IPS-18c (cell line): Measurements from ENCODE around the gene TCF15.
"Not testable (repeated sequence)": the region's sequence is repeated elsewhere in the genome, so short reads cannot be mapped to it uniquely, and the experiment has no call there.

Experiments
- H3K4me3 ChIP-seq: 2 replicates; pipeline ENCODE4 v1.7.0; 2013; ENCODE audit warnings: low read depth, mild to moderate bottlenecking, low read length, moderate library complexity; ENCODE audit not compliant: insufficient read depth
- H3K9me3 ChIP-seq: one replicate; pipeline ENCODE4 v1.6.1; 2013; ENCODE audit warnings: mild to moderate bottlenecking, low read length, moderate library complexity; ENCODE audit not compliant: control insufficient read depth, insufficient read depth

Gene TCF15

DNA sequence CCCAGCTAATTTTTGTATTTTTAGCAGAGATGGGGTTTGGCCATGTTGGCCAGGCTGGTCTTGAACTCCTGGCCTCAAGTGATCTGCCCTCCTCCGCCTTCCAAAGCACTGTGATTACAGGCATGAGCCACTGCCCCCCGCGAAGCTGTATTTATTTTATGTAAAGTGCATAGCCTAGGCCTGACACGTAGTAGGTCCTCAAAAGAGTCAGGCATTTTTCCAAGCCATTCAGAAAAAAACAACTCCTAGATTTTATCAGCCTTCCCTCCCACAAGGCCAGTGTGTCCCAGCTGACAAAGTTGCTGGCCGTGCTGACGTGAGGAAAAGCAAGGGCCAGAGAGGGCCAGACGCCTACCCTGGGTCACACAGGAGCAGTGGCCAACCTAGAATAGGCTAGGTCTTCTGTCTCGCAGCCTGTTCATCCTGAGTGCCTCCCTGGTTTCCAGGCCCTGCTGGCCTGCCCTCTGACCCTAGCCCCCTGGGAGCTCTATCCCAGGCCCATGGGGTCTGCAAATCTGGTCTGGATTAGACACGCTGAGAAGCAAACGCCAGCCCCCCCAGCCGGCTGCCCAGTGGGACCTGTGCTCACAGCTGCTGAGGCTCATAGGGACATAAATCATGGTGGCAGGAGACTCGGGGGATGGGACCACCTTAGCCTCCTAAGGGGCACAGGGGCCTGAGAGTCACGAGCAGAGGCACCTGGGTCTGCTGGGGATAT lies 11.8 kb downstream of the TCF15 start:
- no peaks in the 10 kb centered on the region for H3K9me3 ChIP-seq
- H3K4me3 ChIP-seq, result no peak overlapping the region

DNA sequence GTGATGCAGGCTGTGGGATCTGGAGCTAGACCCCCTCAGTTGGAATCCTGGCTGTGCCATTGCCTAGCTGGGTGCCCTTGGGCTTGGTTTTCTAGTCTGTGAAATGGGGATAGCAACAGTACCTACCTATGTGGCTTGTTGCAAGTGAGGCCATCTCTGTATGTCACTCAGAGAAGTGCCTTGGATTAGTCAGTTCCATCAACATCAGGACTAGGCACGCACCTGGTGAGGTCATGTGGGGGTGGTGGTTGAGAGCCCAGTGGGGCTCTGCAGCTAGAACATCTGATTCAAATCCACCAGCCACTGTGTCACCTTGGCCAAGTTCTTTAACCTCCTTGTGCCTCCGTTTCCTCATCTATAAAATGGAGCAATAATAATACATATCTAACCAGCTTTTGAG lies 12.5 kb downstream of the TCF15 start:
- Histone ChIP-seq H3K9me3 (no peaks in the 10 kb centered on the region), H3K4me3 (no peak overlapping the region)

DNA sequence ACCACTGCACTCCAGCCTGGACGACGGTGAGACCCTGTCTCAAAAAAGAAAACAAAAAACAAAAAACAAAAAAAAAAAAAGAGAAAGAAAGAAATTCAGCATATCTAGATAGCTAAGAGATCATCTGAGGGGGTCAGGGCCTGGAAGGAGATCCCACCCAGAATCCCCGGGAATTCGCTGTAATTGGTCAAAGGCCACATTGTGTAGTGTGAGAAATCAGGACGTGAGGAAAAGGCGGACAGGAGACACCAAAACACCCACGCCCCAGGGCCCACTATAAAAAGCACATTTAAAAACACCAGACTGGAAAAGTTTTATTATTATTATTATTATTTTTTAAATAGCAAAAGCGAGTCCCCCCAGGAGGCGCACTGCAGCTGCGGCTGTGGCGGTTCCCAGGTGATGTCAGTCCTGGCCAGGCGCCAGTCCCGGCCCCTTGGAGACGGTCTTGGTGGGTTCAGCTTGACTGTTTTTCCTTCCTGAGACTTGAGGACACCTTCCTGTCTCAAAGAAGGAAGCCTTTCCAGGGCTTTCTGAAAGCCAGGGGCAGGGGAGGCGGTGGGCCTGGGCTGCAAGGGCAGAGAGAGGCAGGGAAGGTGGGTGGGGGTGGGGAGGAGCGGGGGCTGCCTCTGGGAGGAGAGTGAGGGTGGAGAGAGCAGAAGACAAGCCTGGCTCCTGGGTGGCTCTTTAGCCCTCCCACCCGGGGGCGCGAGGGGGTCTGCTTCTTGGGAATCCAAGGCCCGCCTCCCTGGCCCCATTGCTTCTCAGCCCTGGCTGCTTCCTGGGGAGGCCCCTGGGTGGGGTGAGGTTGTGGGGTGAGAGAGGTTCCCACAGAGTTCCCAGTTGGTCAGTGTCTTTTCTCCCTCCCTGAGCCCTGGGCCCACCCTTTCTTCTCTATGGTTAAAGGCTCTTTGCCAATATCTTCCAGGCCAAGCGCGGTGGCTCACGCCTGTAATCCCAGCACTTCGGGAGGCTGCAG lies 14.5 kb downstream of the TCF15 start:
- Histone ChIP-seq H3K9me3 (no peaks in the 10 kb centered on the region), H3K4me3 (no peak overlapping the region)

DNA sequence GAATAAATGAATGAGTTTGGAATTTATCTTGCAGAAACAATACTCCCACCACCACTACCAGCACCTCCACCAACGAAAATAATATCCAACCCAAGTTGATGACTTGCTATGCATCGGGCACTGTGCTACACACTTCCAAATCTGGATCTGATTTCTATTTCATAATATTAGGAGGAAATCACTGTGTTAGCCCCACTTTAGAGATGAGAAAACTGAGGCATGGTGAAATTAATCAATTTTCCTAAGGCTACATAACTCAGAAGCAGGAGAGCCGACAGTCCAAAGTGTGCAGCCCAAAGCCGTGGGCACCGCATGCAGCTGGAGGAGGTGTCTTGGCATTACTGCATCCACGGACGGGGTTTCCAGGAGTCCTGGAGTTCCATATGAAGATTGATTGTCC lies 17.6 kb downstream of the TCF15 start:
- no peaks in the 10 kb centered on the region for H3K9me3 ChIP-seq
- H3K4me3 ChIP-seq, result no peak overlapping the region

DNA sequence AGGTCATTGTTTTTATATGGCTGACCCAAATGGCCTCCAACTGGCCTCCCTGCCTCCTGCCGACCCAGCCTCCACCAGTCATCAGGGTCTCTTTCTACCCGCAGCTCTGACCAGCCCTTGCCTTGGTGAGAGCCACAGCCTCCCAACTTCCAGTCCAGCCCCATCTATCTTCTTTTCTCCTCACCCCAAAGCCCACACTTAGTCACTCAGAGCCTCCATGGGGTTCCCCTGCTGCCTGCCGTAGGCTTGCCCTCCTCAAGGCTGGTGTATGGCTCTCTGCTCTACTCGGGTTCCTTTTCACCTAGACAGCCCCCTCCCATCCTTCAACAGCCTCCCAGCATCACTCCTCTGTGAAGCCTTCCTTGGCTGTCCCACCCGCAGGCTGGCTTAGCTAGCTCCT lies 18.2 kb downstream of the TCF15 start:
- Histone ChIP-seq H3K4me3 (no peak overlapping the region), H3K9me3 (no peaks in the 10 kb centered on the region)

DNA sequence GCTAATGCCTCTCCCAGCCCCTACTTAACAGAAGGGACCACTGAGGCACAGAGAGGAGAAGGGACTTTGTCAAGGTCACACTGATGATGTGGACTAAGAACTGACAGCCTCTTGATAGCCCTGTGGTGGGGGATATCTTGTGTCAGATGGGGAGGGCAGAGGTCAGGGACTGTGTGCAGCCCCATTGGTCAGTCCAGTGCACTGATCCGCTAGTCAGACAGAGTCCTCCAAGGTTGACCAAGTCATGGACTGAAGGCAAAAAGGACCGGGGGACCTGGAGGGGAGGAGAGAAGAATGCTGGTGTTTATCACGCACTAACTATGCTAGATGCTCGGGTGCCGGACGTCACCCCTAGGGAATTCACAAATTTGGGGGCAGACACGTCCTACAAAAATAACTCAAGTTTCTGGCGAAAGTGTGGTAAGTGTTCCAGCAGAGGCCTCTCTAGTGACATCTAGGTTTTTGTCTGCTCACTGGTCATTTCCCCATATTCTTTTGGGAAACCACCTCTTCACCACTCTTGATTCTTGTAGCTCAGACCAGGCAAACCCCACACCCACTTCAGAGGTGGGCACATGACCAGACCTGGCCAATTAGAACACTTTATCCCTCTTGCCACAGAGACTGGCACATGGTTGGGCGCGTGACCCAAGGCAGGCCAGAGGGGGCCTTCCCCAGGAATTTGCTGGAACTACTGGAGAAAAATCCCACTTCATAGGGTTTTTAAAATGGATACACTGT lies 21.0 kb downstream of the TCF15 start:
- no peak overlapping the region for H3K4me3 ChIP-seq
- no peaks in the 10 kb centered on the region for H3K9me3 ChIP-seq

DNA sequence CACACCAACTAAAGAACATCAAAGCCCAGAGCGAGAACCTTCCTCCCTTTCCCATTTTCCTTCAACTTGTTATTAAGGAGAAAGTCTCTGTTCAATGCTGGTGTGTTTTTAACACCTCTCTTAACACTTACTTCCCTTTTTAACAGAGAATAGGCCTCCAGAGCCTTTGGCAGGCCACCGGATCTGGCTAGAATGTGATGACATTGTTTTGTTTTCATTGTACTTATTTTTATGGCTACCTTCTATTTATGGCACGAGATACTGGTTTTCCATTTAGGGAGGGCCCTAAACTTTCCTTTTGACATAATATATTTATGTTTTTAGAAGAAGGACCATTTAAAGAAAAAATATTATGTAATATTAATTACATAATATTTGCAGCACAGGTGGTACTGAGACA lies 21.6 kb downstream of the TCF15 start:
- Histone ChIP-seq H3K4me3 (no peak overlapping the region), H3K9me3 (no peaks in the 10 kb centered on the region)

DNA sequence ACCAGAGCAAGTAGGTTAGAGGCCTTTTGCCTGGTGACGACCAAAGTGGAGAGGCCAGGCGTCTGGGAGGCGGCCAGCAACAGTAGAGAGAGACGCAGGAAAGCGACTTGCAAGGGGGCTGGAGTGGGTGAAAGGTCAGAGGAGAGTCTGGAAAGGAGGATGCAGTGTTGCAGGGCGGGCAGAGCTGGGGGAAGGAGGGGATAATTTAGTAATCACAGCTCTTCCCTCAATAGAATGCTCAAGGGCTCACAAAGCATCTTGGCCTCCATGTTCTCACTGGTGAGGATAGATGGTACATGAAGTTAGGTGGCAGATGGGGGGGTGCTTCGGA lies 25.2 kb downstream of the TCF15 start:
- Histone ChIP-seq H3K9me3 (no peaks in the 10 kb centered on the region), H3K4me3 (no peak overlapping the region)

DNA sequence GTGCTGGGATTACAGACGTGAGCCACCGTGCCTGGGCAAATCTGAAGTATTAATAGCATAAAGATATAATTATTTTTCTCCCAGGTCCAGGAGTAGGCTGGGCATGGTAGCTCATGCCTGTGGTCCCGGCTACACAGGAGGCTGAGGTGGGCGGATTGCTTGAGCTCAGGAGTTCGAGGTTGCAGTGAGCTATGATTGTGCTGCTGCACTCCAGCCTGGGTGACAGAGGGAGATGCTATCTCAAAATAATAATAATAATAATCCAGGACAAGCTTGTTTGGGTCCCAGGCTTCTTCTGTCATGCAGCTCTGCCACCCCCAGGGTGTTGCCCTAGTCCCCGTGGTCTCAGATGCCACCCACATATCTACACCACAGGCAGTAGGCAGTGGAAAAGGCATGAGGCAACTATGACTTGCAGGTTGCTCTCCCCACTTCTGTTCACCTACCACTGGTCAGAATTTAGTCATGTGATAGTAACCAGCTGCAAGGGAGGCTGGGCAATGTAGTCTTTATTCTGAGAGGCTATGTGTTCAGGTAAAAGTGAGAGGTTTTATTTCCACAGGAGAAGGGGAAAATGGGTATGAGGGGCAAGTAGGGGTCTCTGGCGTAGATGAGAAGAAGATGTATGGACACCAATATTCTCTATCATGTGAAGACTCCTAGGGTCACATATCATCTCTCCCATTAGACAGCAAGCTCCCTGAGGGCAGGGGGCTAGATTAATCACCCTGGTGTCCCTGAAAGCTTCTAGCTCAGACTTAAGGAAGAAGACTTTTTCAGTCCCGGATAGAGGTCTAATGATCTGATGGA lies 25.7 kb downstream of the TCF15 start:
- H3K9me3 ChIP-seq, result no peaks in the 10 kb centered on the region
- no peak overlapping the region for H3K4me3 ChIP-seq

DNA sequence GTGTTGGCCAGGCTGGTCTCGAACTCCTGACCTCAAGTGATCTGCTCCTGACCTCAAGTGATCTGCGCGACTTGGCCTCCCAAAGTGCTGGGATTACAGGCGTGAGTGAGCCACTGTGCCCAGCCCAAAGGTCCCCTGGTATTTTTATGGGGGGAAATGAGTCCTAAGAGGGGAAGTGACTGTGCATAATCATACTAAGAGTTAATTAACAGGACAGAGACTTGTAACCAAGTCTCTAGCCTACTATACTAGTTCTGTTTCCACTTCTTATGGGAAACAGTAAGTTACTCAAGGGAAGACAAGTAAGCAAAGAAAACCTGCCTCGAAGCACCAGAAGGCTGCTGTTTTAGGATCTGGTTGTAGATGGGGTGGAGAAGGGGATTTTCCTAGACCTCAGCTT lies 27.9 kb downstream of the TCF15 start:
- no peak overlapping the region for H3K4me3 ChIP-seq

DNA sequence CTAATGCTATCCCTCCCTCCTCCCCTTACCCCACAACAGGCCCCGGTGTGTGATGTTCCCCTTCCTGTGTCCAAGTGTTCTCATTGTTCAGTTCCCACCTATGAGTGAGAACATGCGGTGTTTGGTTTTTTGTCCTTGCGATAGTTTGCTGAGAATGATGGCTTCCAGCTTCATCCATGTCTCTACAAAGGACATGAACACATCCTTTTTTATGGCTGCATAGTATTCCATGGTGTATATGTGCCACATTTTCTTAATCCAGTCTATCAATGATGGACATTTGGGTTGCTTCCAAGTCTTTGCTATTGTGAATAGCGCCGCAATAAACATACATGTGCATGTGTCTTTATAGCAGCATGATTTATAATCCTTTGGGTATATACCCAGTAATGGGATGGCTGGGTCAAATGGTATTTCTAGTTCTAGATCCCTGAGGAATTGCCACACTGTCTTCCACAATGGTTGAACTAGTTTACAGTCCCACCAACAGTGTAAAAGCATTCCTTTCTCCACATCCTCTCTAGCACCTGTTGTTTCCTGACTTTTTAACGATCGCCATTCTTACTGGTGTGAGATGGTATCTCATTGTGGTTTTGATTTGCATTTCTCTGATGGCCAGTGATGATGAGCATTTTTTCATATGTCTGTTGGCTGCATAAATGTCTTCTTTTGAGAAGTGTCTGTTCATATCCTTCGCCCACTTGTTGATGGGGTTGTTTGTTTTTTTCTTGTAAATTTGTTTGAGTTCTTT lies 31.0 kb downstream of the TCF15 start:
- H3K9me3 ChIP-seq, H3K4me3 ChIP-seq: not testable (repeated sequence)

More for the DNA sequence above, 27.9 kb downstream of the TCF15 start:
- no peaks in the 10 kb centered on the region for H3K9me3 ChIP-seq

DNA sequence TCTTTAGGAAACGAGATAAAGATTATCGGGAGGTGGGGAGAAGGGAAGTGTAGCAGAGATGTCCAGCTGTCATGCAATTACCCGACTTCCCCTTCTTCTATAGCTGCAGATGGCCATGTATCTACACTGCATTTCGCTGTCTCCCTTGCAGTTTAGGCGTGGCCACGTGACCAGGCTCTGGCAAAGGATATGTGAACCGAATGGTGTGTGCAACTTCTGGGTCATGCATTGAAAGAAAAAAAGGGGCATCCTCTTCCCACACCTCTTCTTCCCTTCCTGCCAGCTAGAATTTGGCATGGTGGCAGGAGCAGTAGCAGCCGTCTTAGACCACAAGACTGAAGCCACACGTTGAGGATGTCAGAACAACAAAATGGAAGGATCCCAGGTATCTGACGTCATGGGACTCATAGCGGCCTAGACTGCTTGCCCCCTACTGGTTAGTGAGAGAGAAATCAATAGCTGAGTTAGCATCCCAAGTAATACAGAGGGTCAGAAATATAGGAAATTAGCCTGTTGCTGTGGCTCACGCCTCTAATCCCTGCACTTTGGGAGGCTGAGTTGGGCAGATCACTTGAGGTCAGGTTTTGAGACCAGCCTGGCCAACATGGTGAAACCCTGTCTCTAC lies 32.8 kb downstream of the TCF15 start:
- Histone ChIP-seq H3K9me3 (no peaks in the 10 kb centered on the region), H3K4me3 (no peak overlapping the region)

DNA sequence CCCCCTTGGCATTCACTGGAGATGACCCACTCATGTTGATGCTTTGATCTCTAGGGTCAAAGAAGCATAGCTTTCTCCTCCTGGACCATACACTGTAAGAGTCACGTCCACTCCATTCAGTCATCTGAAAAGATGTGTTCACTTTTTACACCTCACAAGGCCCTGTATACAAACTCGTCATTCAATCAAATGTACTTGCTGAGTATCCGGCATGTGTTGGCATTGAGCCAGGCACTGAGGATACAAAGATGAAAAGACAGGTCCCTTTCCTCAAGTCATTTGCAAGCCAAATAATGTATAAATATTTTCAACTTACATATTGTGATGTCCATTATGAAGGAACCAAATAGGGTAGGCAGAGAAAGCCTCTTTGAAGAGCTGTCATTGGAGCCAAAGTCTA lies 34.0 kb downstream of the TCF15 start:
- Histone ChIP-seq H3K9me3 (no peaks in the 10 kb centered on the region), H3K4me3 (no peak overlapping the region)

DNA sequence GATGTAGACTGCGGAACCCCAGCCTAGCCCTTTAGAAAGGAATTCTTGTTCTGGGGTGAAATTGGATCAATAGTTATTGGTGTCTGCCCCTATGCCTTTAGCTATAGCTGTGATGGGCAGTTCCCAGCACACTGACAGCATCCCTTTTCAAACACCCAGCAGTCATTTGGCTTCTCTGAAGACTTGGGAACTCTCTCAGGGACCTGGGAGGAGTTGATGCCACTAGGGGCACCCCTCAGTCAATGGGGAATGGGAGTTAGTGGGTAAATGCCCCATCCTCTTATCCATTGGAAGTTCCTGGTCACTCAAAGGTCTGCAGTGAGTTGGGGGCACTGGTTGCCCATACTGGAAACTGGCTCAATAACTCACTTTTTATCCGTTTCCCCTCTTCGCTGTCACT lies 34.9 kb downstream of the TCF15 start:
- Histone ChIP-seq H3K4me3 (no peak overlapping the region), H3K9me3 (no peaks in the 10 kb centered on the region)

DNA sequence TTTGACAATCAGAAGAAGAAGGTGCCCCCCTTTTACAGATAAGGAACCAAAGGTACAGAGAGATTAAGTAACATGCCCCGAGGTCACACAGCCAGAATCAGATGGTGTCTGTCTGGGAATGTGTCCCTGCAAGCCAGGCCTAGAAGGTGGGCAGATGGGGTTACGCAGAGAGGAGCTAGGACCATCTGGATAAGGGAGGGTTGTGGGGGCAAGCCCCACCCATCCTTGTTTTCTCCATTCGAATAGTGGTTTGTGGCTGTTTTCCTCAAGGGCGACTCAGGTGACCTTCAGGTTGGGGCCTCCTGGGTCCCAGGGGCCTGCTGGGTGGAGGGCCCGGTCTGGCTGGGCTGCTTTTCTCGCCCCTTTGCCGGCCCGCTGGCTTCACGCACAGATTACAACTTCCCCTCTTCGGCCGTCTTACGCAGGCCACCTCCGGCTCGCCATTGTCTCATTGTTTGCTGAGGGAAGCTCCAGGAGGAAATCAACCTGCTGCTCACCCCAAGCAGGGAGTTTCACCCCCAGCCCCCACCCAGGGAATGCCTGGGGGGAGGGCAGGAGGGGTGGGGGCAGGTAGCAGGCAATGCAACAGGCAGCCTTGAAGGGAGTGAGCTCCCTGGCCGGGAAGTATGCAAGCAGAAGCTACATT lies 35.7 kb downstream of the TCF15 start:
- peak overlapping the region; percentile 22; the same call in 1 of the 2 replicates for H3K4me3 ChIP-seq

More for the DNA sequence above, 35.7 kb downstream of the TCF15 start:
- no peaks in the 10 kb centered on the region for H3K9me3 ChIP-seq
